ENCODE measurements around the gene COL13A1.

Gene COL13A1

GRCh38 chr10:69965086-69965485, 163.4 kb downstream of the COL13A1 start:
- DNase-seq (ENCODE audit: low spot score), result no peak

DNA sequence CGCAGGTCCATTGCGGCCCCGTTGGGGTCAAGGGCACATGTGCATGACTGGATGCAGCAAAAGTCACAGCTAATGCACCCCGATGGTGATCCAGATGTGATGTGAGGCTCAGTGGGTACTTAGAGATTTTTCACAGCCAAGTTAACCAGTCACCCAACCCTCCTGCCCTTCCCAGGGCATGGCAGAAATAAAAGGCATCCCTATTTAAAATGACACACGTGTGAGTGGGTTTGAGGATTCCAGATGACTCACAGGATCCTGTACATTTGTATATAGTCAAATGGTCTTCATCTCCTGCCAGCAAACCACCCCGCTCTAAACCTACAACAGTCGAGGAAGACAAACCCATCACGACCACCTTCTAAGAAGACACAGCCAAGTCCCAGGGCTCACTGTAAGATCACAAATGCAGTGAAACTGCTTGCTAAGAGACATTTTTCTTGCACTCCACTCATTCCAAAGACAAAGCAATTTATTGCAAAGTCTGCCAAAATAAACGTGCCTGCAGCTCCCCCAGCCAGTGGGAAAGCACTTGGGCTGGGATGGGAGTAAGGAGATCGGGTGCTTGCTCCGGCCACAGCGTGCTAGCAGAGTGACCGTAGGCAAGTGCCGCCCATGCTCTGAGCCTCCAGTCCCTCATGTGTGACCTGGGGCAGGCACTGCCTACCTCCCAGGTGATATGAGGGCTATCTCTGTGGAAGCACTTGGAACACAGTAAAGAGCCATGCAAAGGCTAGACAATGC, 164.4 kb downstream of the COL13A1 start:
- DNase-seq (ENCODE audit: low spot score), result no peak

DNA sequence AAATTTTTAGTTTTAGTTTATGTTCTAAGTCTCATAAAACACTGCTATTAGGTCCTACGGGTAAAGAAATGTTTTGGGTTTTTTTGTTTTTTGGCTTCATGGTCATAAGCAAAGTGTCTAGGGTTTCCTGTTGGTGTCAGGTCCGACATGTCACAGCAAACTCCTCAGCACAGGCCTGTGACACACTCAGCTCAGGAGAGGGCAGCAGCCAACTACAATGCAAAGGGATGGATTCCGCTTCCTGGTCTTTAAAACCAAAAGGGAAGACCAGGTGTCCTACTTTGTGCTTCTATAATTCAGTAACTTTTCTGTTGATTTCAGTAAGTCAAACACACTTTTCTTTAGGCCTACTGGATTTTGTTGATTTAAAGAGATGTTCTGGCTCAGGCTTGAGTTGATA, 167.1 kb downstream of the COL13A1 start:
- DNase-seq (ENCODE audit: low spot score), result no peak

DNA sequence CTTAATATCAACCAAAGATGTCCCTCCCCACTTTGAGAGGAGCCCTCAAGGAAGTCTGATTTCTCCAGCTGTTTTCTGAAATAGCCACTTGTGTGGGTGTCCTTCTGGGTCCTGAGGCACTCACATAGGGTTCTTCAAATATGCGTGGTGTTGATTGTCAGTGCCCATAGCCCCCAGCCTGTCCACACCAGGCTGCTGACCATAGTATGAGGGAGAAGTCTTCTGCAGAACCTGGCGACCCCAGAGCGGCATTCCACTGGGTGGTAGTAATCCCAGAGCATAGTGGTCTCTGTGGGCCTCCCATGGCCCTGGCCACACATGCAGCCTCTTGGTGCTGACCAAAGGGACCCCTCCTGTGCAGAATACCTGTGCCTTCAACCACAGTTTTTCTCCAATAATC, 168.3 kb downstream of the COL13A1 start:
- no peak for DNase-seq (ENCODE audit: low spot score)

DNA sequence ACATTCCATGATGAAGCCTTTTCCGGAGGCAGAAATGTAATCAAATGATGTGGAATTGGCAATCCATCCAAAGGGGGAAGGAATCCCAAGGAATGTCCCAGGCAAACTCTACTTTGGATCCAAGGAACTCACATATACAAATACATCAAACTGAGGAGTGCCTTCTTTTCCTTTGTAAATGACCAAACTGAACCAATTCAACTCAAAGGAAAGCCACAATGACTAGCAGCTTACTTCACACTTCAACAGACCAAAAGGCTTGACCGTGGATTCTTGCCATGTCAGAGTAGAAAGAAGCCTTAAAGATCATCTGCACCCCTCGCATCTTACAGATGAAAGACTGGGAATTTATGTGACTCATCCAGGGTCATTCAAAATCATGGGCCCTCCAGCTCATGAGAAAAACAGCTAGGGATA, 171.3 kb downstream of the COL13A1 start:
- no peak for DNase-seq (ENCODE audit: low spot score)

GRCh38 chr10:69973678-69974077, 172.0 kb downstream of the COL13A1 start:
- no peak for DNase-seq (ENCODE audit: low spot score)

DNA sequence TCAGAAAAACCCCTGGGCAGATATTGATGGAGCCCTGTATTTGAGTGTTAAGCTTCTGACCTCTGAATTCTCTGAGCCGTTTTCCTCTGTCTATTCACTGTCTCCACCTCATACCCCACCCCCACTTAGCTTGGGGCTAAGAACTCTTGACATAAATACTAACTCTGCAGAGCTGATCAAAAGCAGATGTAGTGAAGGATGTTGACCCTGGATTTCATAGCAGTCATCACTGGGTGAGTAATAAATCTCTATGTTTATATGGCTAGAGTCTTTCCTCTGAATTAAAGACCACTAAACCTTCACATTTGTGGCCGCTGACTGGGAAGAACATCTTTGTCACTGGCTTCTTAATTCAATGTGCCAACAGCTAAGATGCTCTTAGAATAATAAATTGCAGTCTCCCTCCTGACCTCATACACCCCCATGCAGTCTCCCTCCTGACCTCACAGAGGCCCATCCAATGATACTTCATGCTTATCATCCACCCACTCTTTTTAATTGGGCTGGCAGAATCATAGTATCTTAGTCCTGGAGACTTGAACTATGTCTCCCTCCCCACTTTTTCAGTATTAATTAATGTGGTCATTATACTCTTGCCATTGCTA, 172.9 kb downstream of the COL13A1 start:
- no peak for DNase-seq (ENCODE audit: low spot score)

GRCh38 chr10:69976795-69977546, 175.3 kb downstream of the COL13A1 start:
- DNase-seq (ENCODE audit: low spot score), result no peak

DNA sequence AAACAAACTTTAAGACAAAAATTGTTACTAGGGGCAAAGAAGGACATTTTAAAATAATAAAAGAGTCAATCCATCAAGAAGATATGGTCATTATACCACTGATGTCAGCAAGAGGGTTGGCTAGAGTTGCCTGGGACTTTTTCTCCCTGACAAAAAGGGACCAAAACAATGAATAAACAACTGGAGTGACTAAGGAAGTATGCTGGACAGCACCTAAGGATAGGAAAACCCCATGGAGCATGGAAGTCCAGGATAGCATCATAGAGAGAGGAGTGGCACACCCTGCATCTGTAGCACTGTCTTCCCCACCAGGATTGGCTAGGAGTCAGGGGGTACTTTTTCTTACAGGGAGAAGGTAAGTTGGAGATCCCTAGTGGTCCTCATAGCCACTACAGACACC, 177.5 kb downstream of the COL13A1 start:
- no peak for DNase-seq (ENCODE audit: low spot score)

DNA sequence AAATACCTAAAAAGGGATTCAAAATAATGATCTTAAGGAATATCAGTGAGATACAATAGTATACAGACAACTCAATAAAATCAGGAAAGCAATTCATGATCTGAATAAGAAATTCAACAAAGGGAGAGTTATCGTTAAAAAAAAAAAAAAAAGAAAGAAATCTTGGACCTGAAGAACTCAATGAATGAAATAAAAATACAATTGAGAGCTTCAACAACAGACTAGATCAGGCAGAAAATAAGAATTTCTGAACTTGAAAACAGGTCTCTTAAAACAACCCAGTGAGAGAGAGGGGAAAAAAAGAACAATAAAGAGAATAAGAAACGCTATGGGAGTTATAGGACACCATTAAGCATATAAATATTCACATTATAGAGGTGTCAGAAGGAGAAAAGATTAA, 179.0 kb downstream of the COL13A1 start:
- no peak for DNase-seq (ENCODE audit: low spot score)

- DNase-seq (ENCODE audit: low spot score), result no peak
Observed at GRCh38 chr10:69988094-69988493, 186.4 kb downstream of the COL13A1 start.

- no peak for DNase-seq (ENCODE audit: low spot score)
Observed at GRCh38 chr10:69991151-69991550, 189.4 kb downstream of the COL13A1 start.

DNA sequence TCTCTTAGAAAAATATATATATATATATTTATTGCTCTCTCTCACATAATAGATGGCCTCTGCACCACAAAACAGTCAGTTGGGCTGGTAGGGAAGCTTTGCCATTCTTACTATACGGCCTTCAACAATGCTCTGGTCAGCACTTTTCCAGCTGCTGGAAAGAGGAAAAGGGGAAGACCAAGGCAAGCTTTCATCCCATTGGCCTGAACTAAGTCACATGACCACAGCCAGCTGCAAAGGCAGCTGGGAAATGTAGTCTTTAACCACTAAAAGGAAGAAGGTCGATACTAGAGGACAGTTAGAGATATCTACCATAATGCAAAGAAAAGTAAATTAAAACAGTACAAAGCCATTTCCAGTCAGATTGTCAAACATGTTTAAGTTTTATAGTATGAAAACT, 192.6 kb downstream of the COL13A1 start:
- DNase-seq (ENCODE audit: low spot score), result peak; percentile 56

GRCh38 chr10:69996611-69997010, 194.9 kb downstream of the COL13A1 start:
- no peak for DNase-seq (ENCODE audit: low spot score)

DNA sequence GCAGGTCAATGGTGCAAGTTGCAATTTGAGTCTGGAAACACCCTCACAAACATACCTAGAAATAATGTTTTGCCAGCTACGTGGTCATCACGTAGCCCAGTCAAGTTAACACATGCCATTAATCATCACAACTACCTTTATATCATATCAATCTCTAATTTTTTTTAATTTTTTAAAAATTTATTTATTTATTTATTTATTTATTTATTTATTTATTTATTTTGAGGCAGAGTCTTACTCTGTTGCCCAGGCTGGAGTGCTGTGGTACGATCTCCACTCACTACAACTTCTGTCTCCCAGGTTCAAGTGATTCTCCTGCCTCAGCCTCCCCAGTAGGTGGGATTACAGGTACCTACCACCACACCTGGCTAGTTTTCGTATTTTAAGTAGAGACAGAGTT, 198.6 kb downstream of the COL13A1 start:
- DNase-seq (ENCODE audit: low spot score), result no peak

DNA sequence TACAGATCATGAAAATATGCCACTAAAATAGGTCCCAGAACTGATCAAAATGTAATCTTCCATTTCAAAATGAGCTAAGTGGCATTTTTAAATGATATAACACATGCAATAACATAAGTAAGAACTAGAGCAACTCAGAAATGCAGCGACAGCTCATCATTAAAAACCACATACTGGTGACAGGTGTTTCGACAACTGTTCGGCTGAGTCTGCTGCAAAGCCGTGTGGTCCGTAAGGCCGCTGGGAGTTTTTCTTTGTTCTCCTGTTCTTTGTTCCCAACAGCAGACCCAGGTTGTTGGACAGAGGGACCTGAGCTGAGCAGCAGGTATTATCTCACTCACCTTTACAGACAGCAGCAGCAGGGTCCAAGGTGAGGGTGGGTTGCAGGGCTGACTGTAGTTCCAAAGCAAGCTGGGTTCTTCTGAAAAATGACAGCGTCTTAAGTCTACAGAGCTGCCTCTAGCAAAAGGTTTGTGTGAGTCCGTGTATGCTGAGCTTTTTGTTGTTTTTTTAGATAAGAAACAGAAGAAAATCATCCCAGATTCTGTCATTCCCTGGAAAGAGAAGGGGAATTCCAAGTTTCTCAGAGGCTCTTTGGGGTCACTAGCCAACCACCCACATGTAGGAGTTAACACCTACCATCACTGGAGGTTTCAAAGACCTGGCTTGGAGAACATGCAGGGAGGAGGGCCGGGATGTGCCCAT, 205.6 kb downstream of the COL13A1 start:
- DNase-seq (ENCODE audit: low spot score), result no peak
